Stimulated activated CD4-positive, alpha-beta T cell treated with anti-CD3 and anti-CD28 coated beads, Interleukin-4, amount 100 ng/mL, for 48 hours (primary cell): Measurements from ENCODE around the gene CNTD1.

Source experiments
- DNase-seq, 2 donors: peaks; one replicate each; pipeline ENCODE4 v3.0.0-alpha.2; 2020; ENCODE audit warnings: low read depth in 2 of 2

The CNTD1 gene

GRCh38 chr17:42779936-42780850, 18.5 kb upstream of the CNTD1 start, which contains the start of gene WNK4:
Gene WNK4, plus strand, starts transcription at chr17:42780610. Its CDS starts 89 bp downstream, at chr17:42780699.
- no peak for DNase-seq

- no peak for DNase-seq
These were observed 17.6 kb upstream of the CNTD1 start for GRCh38 chr17:42780851-42781638.

GRCh38 chr17:42781639-42782165, 17.0 kb upstream of the CNTD1 start:
- no peak for DNase-seq

- DNase-seq, result no peak
These were observed 16.2 kb upstream of the CNTD1 start for GRCh38 chr17:42782166-42783061.

GRCh38 chr17:42783062-42783790, 15.4 kb upstream of the CNTD1 start:
- DNase-seq, result no peak

- no peak for DNase-seq
These were observed 14.9 kb upstream of the CNTD1 start for GRCh38 chr17:42783791-42784138.

- no peak for DNase-seq
These were observed 14.3 kb upstream of the CNTD1 start for GRCh38 chr17:42784409-42784808.

- no peak for DNase-seq
These were observed 13.7 kb upstream of the CNTD1 start for GRCh38 chr17:42784811-42785592.

GRCh38 chr17:42787266-42787665, 11.4 kb upstream of the CNTD1 start:
- DNase-seq, result no peak

GRCh38 chr17:42791948-42792347, 6.7 kb upstream of the CNTD1 start:
- no peak for DNase-seq

- DNase-seq, result no peak
These were observed 6.1 kb upstream of the CNTD1 start for GRCh38 chr17:42792545-42792944.

- DNase-seq, result no peak
These were observed 3.6 kb upstream of the CNTD1 start for GRCh38 chr17:42795061-42795460.

GRCh38 chr17:42795465-42795864, 3.2 kb upstream of the CNTD1 start:
- no peak for DNase-seq

- no peak for DNase-seq
These were observed 2.4 kb upstream of the CNTD1 start for GRCh38 chr17:42796066-42796758.

GRCh38 chr17:42797067-42798007, 1.3 kb upstream of the CNTD1 start:
- no peak for DNase-seq

GRCh38 chr17:42798011-42798382, 664 bp upstream of the CNTD1 start:
- no peak for DNase-seq

GRCh38 chr17:42803074-42803883, 4.6 kb downstream of the CNTD1 start:
- no peak for DNase-seq
